GM06990 (cell line): ENCODE results near the gene PDZRN4.

ENCODE experiments used
- DNase-seq: peaks from one replicate; pipeline ENCODE4 v3.0.0-alpha.2; 2011; ENCODE audit not compliant: insufficient read length; ENCODE audit errors: extremely low read depth
- H3K27me3 ChIP-seq: replicated peaks from 2 replicates; pipeline ENCODE4 v1.6.0; 2011; ENCODE audit warnings: low read length; ENCODE audit not compliant: control insufficient read depth, insufficient read depth
- H3K36me3 ChIP-seq: 2 replicates; pipeline ENCODE4 v1.5.1; 2011; ENCODE audit warnings: low read length; ENCODE audit not compliant: control insufficient read depth, insufficient read depth
- H3K4me3 ChIP-seq: replicated peaks from 2 replicates; pipeline ENCODE4 v1.5.1; 2011; ENCODE audit warnings: low read depth, mild to moderate bottlenecking, control low read depth, low read length
- CTCF ChIP-seq: IDR thresholded peaks from 2 replicates; pipeline ENCODE4 v1.5.1; 2011; ENCODE audit warnings: low read length, control low read depth, mild to moderate bottlenecking, inconsistent platforms; ENCODE audit not compliant: insufficient read depth, poor library complexity, severe bottlenecking

The PDZRN4 gene

GRCh38 chr12:41333974-41334373 lies 145.9 kb downstream of the PDZRN4 start:
- TF ChIP-seq CTCF = no peak
- H3K36me3 ChIP-seq = no peaks in the 10 kb centered on the region
- no peaks in the 10 kb centered on the region for H3K27me3 ChIP-seq
- no peak overlapping the region for H3K4me3 ChIP-seq
- DNase-seq = no peak

- no peaks in the 10 kb centered on the region for H3K27me3 ChIP-seq
- no peak overlapping the region for H3K4me3 ChIP-seq
- no peak for DNase-seq
- H3K36me3 ChIP-seq = no peaks in the 10 kb centered on the region
- TF ChIP-seq CTCF = no peak
These were observed 146.3 kb downstream of the PDZRN4 start for GRCh38 chr12:41334390-41334789.

GRCh38 chr12:41336041-41336549 lies 148.0 kb downstream of the PDZRN4 start:
- no peaks in the 10 kb centered on the region for H3K36me3 ChIP-seq
- DNase-seq = no peak
- TF ChIP-seq CTCF = no peak
- H3K4me3 ChIP-seq = no peak overlapping the region
- H3K27me3 ChIP-seq = no peaks in the 10 kb centered on the region

- no peak for DNase-seq
- no peak for TF ChIP-seq CTCF
- H3K4me3 ChIP-seq = no peak overlapping the region
- no peaks in the 10 kb centered on the region for H3K36me3 ChIP-seq
- H3K27me3 ChIP-seq = no peaks in the 10 kb centered on the region
These were observed 151.7 kb downstream of the PDZRN4 start for GRCh38 chr12:41339784-41340183.

- H3K36me3 ChIP-seq = no peaks in the 10 kb centered on the region
- no peak for TF ChIP-seq CTCF
- H3K4me3 ChIP-seq = no peak overlapping the region
- H3K27me3 ChIP-seq = no peaks in the 10 kb centered on the region
- DNase-seq = no peak
These were observed 156.8 kb downstream of the PDZRN4 start for GRCh38 chr12:41344776-41345470.
